IPS-NIHi7 (cell line): ENCODE data around the gene BTRC.
"Not testable (repeated sequence)": the region's sequence is repeated elsewhere in the genome, so short reads cannot be mapped to it uniquely, and the experiment has no call there.

ENCODE experiments used
- DNase-seq: peaks from one replicate; pipeline ENCODE4 v3.0.0; 2012; ENCODE audit warnings: mixed read lengths; ENCODE audit errors: extremely low spot score

BTRC gene

GRCh38 chr10:101346177-101346576, 7.8 kb upstream of the BTRC start:
- no peak for DNase-seq

GRCh38 chr10:101351017-101351416, 2.9 kb upstream of the BTRC start:
- no peak for DNase-seq

GRCh38 chr10:101351477-101351876, 2.5 kb upstream of the BTRC start:
- DNase-seq = no peak

- not testable (repeated sequence) for DNase-seq
These were observed 1.1 kb upstream of the BTRC start for GRCh38 chr10:101352857-101353256.

GRCh38 chr10:101354328-101355071, 535 bp downstream of the BTRC start:
- peak; percentile 67 for DNase-seq

GRCh38 chr10:101355072-101355706, 1.2 kb downstream of the BTRC start:
- no peak for DNase-seq

DNA sequence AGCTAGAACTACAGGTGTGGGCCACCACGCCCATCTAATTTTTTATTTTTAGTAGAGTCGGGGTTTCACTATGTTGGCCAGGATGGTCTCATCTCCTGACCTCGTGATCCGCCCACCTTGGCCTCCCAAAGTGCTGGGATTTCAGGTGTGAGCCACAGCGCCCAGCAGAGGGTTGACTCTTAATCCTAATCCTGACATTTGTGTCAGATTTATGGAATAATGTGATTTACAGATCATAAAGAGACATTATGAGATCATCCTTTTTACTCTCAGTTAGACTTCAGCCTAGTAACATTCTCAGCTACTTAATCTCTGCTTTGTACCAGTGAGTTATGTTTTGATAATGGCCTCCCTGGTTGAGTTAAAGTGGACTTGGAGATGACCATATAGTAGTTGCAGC, 2.2 kb downstream of the BTRC start:
- DNase-seq = no peak

- no peak for DNase-seq
These were observed 4.0 kb downstream of the BTRC start for GRCh38 chr10:101357958-101358357.

DNA sequence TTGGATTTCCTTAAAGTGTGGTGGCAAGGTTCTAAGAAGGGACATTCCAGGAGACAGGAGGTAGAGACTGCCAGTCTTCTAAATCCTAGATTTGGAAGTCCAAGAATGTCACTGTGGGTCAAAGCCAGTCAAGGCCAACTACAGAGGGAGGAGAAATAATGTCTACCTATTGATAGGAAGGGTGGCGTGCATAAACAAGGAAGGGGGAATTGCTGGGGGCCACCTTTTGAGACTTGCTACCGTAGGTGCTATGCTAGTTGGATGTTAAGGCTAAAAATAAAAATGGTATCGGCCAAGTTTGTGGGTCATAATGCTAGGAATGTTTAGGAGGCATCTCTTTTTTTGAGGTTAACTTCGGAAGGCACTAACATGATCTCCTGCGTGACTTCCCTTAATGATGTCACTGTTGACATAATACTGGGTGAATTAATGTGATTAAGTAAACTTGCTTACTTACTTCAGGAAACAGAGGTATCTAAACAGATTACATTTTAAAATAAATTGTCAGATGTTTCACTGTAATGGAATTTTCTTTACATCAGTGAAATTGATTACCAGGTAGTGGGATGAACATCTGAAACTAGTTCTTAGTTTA, 4.8 kb downstream of the BTRC start:
- no peak for DNase-seq

GRCh38 chr10:101360090-101360489, 6.1 kb downstream of the BTRC start:
- DNase-seq = not testable (repeated sequence)

- DNase-seq = not testable (repeated sequence)
These were observed 6.9 kb downstream of the BTRC start for GRCh38 chr10:101360841-101361240.

- DNase-seq = no peak
These were observed 10.0 kb downstream of the BTRC start for GRCh38 chr10:101363850-101364400.

DNA sequence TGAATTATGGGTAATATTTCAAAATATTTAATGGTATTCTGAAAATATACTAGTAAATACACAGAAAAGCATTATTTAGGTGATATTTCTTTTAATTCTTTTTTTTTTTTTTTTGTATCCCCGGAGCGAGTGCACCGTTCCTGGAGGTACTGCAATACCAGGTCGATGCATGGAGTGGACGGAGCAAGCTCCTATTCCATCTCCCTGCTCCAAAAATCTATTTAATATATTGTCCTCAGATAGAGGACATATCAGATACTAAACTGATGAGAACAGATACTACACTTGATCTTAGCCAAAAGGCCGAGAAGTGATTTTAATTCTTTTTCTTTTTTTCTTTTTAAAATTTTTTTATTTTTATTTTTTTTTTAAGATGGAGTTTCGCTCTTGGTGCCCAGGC, 10.8 kb downstream of the BTRC start:
- DNase-seq = no peak

GRCh38 chr10:101367569-101368453, 13.8 kb downstream of the BTRC start:
- DNase-seq = no peak

GRCh38 chr10:101373063-101373462, 19.1 kb downstream of the BTRC start:
- DNase-seq = peak; percentile 15

GRCh38 chr10:101373993-101374392, 20.0 kb downstream of the BTRC start:
- not testable (repeated sequence) for DNase-seq

- DNase-seq = no peak
These were observed 21.1 kb downstream of the BTRC start for GRCh38 chr10:101375076-101375475.

- DNase-seq = no peak
These were observed 25.8 kb downstream of the BTRC start for GRCh38 chr10:101379663-101380352.

DNA sequence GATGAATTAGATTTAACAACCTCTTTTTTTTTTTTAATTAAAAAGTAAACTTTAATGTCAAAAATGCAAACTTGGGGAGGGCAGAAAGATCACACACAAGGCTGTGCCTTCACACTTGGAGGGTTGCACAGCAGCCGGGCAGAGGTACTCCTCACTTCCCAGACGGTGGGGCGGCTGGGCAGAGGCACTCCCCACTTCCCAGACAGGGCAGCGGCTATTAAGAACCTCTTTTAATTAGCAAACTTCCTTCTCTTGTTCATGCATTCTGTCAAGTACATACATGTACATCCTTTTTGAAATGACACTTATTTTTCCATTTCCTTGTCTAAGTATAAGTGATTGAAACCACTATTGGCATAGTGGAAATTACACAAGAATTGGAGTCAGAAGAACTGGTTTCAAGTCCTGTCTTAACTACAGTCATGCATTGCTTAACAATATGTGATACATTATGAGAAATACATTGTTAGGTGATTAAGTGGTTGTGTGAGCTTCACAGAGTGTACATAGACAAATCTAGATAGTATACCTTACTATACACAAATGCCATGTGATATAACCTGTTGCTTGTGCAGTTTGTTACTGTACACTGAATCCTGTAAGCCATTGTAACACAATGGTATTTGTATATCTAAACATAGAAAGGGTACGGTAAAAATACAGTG, 26.5 kb downstream of the BTRC start:
- no peak for DNase-seq

DNA sequence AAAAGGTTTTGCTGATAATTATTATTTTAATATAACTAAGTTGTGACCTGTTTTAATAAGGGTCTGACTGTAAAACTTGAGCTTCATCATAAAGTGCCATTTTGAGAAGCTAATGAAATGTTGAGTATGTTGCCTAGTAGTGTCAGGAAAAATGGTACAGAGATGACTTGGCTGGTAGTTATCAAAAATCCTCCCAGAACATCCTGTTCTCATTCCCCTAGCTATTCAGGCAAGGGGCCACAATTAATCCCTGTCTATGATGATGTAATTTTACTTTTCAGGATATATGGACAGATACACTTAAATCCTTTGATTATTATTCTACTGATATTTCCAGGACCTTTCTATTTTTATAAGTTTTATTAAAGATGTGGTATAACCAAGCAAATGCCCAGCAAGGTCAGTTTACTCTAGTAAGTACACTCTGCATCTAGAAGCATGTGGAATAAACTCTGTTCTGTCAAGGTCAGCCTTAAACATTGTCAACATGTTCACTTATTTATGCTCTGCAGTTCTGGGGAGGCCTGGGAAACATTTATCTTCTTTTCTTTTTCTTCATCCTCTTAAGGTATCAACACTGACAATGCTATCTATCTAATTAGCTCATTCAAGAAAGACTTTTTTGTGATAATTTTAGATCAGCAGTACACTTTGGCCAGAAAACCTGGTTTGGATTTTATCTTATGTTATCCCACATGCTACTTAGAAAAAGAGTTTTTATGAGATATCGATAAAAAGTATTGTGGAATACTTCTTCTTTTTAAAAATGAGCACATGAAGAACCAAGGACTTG, 32.1 kb downstream of the BTRC start:
- DNase-seq = no peak
